Raji (cell line): Measurements from ENCODE around the gene PRKCD.

Source experiments
- POLR2A ChIP-seq: IDR thresholded peaks from 2 replicates; pipeline ENCODE4 v1.6.1; 2011; ENCODE audit warnings: low read depth, low read length, control low read depth; ENCODE audit not compliant: insufficient read depth

Gene PRKCD

GRCh38 chr3:53131096-53131495, 29.9 kb upstream of the PRKCD start:
- no peak for TF ChIP-seq POLR2A

DNA sequence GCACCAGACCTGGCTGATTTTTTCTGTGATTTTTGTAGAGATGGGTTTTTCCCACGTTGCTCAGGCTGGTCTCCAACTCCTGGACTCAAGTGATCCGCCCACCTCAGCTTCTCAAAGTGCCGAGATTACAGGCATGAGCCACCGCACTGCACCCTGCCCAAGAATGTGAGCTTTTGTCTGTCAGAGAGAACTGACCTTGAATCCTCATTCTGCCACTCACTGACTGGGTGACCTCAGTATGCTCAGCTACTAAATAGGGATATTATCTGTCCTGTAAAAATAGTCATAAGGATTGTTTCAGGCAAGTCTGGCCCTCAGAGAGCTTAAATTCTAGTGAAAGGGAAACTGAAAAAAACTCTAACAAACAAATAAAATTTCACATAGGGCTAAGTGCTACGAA, 28.7 kb upstream of the PRKCD start:
- TF ChIP-seq POLR2A, result no peak

GRCh38 chr3:53134631-53135232, 26.3 kb upstream of the PRKCD start:
- peak; percentile 31; the same call in 1 of the 2 replicates for TF ChIP-seq POLR2A

DNA sequence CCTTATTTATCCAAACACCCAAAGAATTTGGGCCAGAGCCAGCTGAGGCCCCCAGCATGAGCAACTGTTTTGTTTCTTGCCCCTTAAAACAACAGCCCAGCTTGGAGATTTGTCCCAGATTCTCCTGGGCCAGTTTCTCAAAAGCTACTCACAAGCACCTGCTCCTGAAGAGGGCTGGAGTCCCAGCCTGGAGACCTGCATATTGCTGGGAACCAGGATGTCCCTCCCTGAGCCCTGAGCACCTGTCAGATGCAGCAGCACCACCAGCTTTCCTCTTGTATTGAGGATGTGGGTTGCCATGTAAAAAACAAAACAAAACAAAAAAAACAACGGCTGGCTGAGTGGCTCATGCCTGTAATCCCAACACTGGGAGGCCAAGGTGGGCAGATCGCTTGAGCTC, 23.8 kb upstream of the PRKCD start:
- no peak for TF ChIP-seq POLR2A

GRCh38 chr3:53137835-53138446, 23.1 kb upstream of the PRKCD start:
- no peak for TF ChIP-seq POLR2A

DNA sequence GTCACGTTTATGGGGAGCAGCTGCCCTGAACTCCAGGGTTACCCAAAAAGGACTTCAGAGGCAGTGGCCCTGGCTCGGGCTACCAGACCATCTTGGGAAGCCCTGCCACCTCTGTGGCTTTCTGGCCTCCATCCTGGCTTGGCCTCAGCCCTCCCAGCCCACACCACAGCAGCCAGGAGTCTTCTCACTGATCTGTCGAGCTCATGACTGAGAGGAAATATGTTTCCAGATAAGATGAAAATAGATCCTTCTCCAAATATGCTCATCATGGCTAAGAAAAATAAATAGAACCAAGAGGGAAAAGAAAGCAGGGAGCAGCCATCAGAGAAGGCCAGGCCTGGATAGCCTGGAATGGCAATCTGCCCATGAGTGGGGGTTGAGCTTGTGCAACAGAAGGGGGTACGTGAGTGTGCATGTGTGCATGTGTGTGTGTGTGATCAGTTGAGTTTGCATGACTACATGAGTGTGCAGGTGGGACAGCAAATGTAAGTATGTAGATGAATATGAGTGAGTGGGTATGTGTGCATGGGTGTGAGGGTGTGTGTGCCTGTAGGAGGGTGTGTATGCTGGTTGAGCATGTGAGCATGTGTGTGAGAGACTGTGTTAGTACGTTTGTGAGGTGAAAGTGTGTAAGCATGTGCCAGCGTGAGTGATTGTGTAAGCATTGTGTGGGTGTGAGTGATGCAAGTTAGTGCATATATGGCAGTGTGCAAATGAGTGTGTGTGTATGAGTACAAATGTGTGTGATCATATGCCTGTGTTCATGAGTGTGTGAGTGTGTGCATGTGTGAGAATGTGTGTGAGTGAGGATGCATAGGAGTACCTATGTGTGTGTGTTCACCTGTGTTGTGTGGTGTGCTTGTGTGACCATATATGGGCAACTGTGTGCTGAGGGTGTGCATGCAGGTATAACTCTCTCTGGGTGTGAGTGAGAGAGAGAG, 20.8 kb upstream of the PRKCD start:
- TF ChIP-seq POLR2A, result no peak

- TF ChIP-seq POLR2A, result no peak
Observed at GRCh38 chr3:53140847-53141845, 19.9 kb upstream of the PRKCD start.

- no peak for TF ChIP-seq POLR2A
Observed at GRCh38 chr3:53142986-53143385, 18.0 kb upstream of the PRKCD start.

DNA sequence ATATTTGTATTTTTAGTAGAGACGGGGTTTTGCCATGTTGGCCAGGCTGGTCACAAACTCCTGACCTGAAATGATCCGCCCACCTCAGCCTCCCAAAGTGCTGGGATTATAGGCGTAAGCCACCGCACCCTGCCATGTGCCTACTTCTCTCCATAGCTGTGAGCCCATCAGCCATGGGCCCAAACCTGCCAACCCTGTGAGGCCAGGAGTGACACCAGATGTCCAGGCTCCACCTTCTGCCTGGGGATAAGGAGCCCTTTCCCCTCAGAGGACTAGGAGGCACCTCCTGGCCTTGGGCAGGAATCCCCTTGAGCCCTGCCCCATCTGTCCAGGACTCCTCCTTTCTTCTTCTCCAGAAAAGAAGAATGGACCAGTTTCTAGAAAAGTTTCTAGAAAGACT, 16.6 kb upstream of the PRKCD start:
- no peak for TF ChIP-seq POLR2A

DNA sequence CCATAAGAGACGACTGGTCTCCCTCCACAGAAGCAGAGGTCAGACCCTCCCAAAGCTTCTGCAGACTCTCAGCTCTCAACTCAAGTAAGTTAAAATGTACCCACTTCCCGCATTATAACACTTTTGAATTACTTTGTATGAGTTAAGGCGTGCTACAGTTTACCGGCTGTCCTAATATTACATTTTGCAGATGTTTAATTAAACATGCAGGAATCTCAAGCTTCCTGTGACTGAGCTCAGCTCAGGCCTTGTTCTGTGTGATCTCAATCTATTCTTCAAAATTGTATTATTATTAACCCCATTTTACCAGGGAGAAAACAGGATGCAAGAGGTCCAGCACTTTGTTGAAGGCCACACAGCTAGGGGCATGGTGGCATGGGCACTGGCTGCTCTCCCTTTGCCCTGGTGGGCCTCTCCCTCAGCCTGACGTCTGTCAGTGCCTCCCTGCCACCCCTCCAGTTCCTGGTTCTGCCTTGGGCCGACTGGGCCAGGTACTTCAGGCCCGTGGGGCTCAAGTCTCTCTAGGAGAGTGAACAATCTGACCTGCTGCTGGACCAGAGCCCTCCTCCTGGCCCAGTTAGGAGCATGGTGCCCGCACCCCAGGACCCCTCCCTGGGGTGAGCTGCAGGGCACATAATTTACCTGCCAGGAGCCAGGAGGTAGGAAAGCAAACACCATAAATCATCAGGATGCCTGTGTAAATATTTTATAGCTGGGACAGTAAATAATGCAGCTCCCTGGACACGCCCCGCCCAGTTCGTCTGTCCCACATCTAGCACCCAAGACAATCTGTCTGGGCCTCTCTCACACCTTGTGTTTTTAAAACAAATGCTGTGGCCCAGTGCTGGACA, 15.9 kb upstream of the PRKCD start:
- TF ChIP-seq POLR2A, result no peak

DNA sequence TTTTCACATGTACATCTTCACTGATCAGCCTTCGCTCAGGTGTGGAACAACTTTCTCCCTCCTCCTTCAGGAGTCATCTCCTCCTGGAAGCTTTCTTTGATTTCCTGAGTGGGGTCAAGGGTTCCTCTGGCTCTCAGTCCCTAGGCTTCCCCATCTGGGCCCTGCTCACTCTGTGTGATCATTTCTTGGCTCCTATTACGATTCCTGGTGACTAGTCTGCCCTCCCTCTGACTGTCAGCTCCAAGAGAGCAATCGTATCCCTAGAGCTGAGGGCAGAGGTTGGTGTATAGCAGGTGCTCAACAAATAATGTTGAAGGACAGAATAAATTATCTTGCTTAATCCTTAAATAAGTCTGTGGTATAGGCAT, 15.3 kb upstream of the PRKCD start:
- no peak for TF ChIP-seq POLR2A

- no peak for TF ChIP-seq POLR2A
Observed at GRCh38 chr3:53146319-53146891, 14.6 kb upstream of the PRKCD start.

DNA sequence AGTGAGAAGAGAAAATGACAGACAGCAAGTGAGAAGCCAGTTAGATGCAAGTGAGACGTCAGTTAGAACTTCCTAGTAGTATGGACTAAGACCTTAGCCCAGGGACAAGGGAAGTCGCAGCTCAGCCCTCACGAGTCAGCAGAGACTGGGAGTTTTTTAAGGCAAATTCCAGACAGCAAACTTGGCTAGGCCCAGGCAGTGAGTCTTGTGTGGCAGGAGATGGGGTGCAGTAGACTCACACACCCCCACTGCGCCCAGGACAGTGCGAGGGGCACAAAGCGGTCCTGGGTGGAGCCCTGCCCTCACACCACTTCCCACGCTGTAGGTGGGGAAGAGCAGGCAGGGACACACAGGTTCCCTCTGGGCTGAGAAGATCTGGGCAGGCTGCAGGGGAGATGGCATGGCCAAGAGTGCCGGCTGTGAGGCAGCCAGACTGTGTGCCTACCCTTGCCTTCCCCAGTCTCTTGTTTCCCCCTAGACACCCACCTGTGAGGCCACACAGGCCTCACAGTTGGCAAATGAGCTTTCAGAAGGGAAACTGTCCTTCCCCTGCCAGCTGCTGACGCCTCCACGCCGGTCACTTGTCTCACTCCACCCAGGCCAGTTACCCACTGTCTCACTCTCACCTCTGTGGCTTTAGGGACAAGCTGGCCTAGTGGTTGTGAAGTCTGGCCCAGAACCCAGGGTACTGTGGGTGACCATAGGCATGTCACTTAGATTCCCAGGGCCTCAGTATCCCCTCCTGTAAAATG, 13.7 kb upstream of the PRKCD start:
- TF ChIP-seq POLR2A, result no peak
